Naive B cell (primary cell): ENCODE results near the gene MAGEA9. TPM values are rescaled to one million over a fixed set of nuclear protein-coding genes. Genes with fewer than 3 reads are reported as not detected.
"Not testable (repeated sequence)": the region's sequence is repeated elsewhere in the genome, so short reads cannot be mapped to it uniquely, and the experiment has no call there.

Source experiments
- ATAC-seq, 2 donors: fragments of 150-1000 bp; cut with Tn5 transposase; 2 replicates each; pipeline ENCODE4 v1.10.0; 2021; ENCODE audit warnings: low read depth in 2 of 2, mild to moderate bottlenecking in 2 of 2, moderate library complexity in 2 of 2
- DNase-seq: peaks from one replicate; pipeline ENCODE4 v3.0.0; 2022
- H3K27ac Mint-ChIP-seq, 6 donors: one replicate each; pipeline ENCODE4 v1.8.0; 2020 to 2022; ENCODE audit warnings: mild to moderate bottlenecking in 6 of 6, mixed read lengths in 6 of 6, moderate library complexity in 5 of 6, inconsistent platforms in 2 of 6
- H3K27me3 Mint-ChIP-seq, 3 donors: one replicate each; pipeline ENCODE4 v1.8.0; 2021 to 2022; ENCODE audit warnings: mixed read lengths in 3 of 3, mild to moderate bottlenecking in 1 of 3
- H3K36me3 Mint-ChIP-seq, 2 donors: one replicate each; pipeline ENCODE4 v1.8.0; 2020 to 2022; ENCODE audit warnings: mixed read lengths in 2 of 2, inconsistent platforms in 1 of 2, mild to moderate bottlenecking in 1 of 2
- H3K4me1 Mint-ChIP-seq, 3 donors: one replicate each; pipeline ENCODE4 v1.8.0; 2020 to 2022; ENCODE audit warnings: mixed read lengths in 3 of 3, inconsistent platforms in 1 of 3, mild to moderate bottlenecking in 1 of 3, moderate library complexity in 1 of 3
- H3K4me3 Mint-ChIP-seq, 8 donors: one replicate each; pipeline ENCODE4 v1.8.0; 2020 to 2022; ENCODE audit warnings: mild to moderate bottlenecking in 8 of 8, mixed read lengths in 8 of 8, moderate library complexity in 8 of 8, inconsistent platforms in 2 of 8
- H3K9me3 Mint-ChIP-seq, 7 donors: one replicate each; pipeline ENCODE4 v1.8.0; 2020 to 2022; ENCODE audit warnings: mixed read lengths in 7 of 7, mild to moderate bottlenecking in 5 of 7, inconsistent platforms in 2 of 7, moderate library complexity in 1 of 7
- polyA plus RNA-seq, 6 donors: library from polyadenylated mRNA; unstranded; fragments of 300-500 nt; fragmentation: Illumina TruSeq; gene quantifications; one replicate each; pipeline ENCODE4 v1.2.3, GENCODE V29; 2021; ENCODE audit warnings: low read depth in 6 of 6

Gene MAGEA9
- polyA plus RNA-seq, 6 donors from 2014 or later = not detected

- not testable (repeated sequence) for H3K4me1 Mint-ChIP-seq, H3K9me3 Mint-ChIP-seq, H3K27me3 Mint-ChIP-seq, H3K27ac Mint-ChIP-seq, H3K4me3 Mint-ChIP-seq, DNase-seq, ATAC-seq, H3K36me3 Mint-ChIP-seq
Observed at GRCh38 chrX:149773768-149774167, 8.0 kb upstream of the MAGEA9 start, which contains the start of gene HSFX1. Gene HSFX1, plus strand, starts transcription at chrX:149774068. Its CDS starts 614 bp downstream, at chrX:149774682.

- H3K4me1 Mint-ChIP-seq, H3K36me3 Mint-ChIP-seq, H3K9me3 Mint-ChIP-seq, ATAC-seq, H3K27me3 Mint-ChIP-seq, DNase-seq, H3K4me3 Mint-ChIP-seq, H3K27ac Mint-ChIP-seq: not testable (repeated sequence)
Observed at GRCh38 chrX:149777999-149778398, 3.7 kb upstream of the MAGEA9 start.

GRCh38 chrX:149795531-149795930 lies 13.8 kb downstream of the MAGEA9 start:
- not testable (repeated sequence) for H3K36me3 Mint-ChIP-seq, H3K9me3 Mint-ChIP-seq, DNase-seq, H3K4me1 Mint-ChIP-seq, H3K27me3 Mint-ChIP-seq, ATAC-seq, H3K4me3 Mint-ChIP-seq, H3K27ac Mint-ChIP-seq

GRCh38 chrX:149799095-149799714 lies 17.5 kb downstream of the MAGEA9 start:
- H3K4me3 Mint-ChIP-seq = no peak overlapping the region
- H3K27me3 Mint-ChIP-seq = peaks cover 0 to 3% (median 0%) of the 10 kb centered on the region in 3 donors
- DNase-seq = no peak
- H3K27ac Mint-ChIP-seq = peak overlapping the region in 2 of 6 donors; percentile 5 to 13
- H3K9me3 Mint-ChIP-seq = no peaks in the 10 kb centered on the region
- no peak for ATAC-seq
- H3K4me1 Mint-ChIP-seq = peaks cover 0 to 8% (median 6%) of the 10 kb centered on the region in 3 donors
- H3K36me3 Mint-ChIP-seq = no peaks in the 10 kb centered on the region

- H3K36me3 Mint-ChIP-seq = no peaks in the 10 kb centered on the region
- no peaks in the 10 kb centered on the region for H3K9me3 Mint-ChIP-seq
- DNase-seq (no peak), ATAC-seq (no peak)
- H3K4me1 Mint-ChIP-seq = peaks cover 0 to 8% (median 6%) of the 10 kb centered on the region in 3 donors
- no peak overlapping the region for H3K4me3 Mint-ChIP-seq
- H3K27ac Mint-ChIP-seq = no peak overlapping the region
- peaks cover 0 to 3% (median 0%) of the 10 kb centered on the region in 3 donors for H3K27me3 Mint-ChIP-seq
Observed at GRCh38 chrX:149799938-149800337, 18.2 kb downstream of the MAGEA9 start.

GRCh38 chrX:149803458-149804062 lies 21.8 kb downstream of the MAGEA9 start:
- ATAC-seq (no peak), DNase-seq (no peak)
- H3K27me3 Mint-ChIP-seq = peaks cover 0 to 3% (median 0%) of the 10 kb centered on the region in 3 donors
- H3K4me3 Mint-ChIP-seq = no peak overlapping the region
- H3K27ac Mint-ChIP-seq = no peak overlapping the region
- H3K9me3 Mint-ChIP-seq = no peaks in the 10 kb centered on the region
- H3K36me3 Mint-ChIP-seq = no peaks in the 10 kb centered on the region
- peaks cover 0 to 6% (median 0%) of the 10 kb centered on the region in 3 donors for H3K4me1 Mint-ChIP-seq

GRCh38 chrX:149804102-149804501 lies 22.4 kb downstream of the MAGEA9 start:
- DNase-seq (no peak), ATAC-seq (no peak)
- H3K36me3 Mint-ChIP-seq = no peaks in the 10 kb centered on the region
- H3K27me3 Mint-ChIP-seq = peaks cover 0 to 3% (median 0%) of the 10 kb centered on the region in 3 donors
- no peak overlapping the region for H3K27ac Mint-ChIP-seq
- H3K4me3 Mint-ChIP-seq = no peak overlapping the region
- peaks cover 0 to 5% (median 0%) of the 10 kb centered on the region in 3 donors for H3K4me1 Mint-ChIP-seq
- no peaks in the 10 kb centered on the region for H3K9me3 Mint-ChIP-seq

- Mint-ChIP-seq H3K36me3 (no peaks in the 10 kb centered on the region), H3K27ac (no peak overlapping the region), H3K4me1 (no peaks in the 10 kb centered on the region), H3K4me3 (no peak overlapping the region), H3K9me3 (no peaks in the 10 kb centered on the region), H3K27me3 (peaks cover 0 to 8% (median 3%) of the 10 kb centered on the region in 3 donors)
- ATAC-seq (no peak), DNase-seq (no peak)
Observed at GRCh38 chrX:149807747-149808458, 26.2 kb downstream of the MAGEA9 start.

- peaks cover 10 to 22% (median 11%) of the 10 kb centered on the region in 3 donors for H3K27me3 Mint-ChIP-seq
- ATAC-seq = no peak
- H3K4me1 Mint-ChIP-seq = no peaks in the 10 kb centered on the region
- no peak overlapping the region for H3K4me3 Mint-ChIP-seq
- no peak for DNase-seq
- H3K9me3 Mint-ChIP-seq = peaks cover 0 to 8% (median 4%) of the 10 kb centered on the region in 7 donors
- peaks cover 0 to 5% of the 10 kb centered on the region in 2 donors for H3K36me3 Mint-ChIP-seq
- no peak overlapping the region for H3K27ac Mint-ChIP-seq
Observed at GRCh38 chrX:149818652-149819051, 36.9 kb downstream of the MAGEA9 start.

- Mint-ChIP-seq H3K4me3 (no peak overlapping the region), H3K9me3 (peaks cover 0 to 8% (median 4%) of the 10 kb centered on the region in 7 donors), H3K36me3 (peaks cover 0 to 5% of the 10 kb centered on the region in 2 donors), H3K27ac (no peak overlapping the region), H3K4me1 (no peaks in the 10 kb centered on the region), H3K27me3 (peaks cover 10 to 23% (median 11%) of the 10 kb centered on the region in 3 donors)
- DNase-seq = no peak
- no peak for ATAC-seq
Observed at GRCh38 chrX:149819371-149819770, 37.6 kb downstream of the MAGEA9 start.

GRCh38 chrX:149825424-149825823 lies 43.7 kb downstream of the MAGEA9 start:
- no peak for DNase-seq
- H3K4me1 Mint-ChIP-seq = peaks cover 4 to 21% (median 11%) of the 10 kb centered on the region in 3 donors
- peak overlapping the region in 1 of 6 donors; percentile 33 for H3K27ac Mint-ChIP-seq
- H3K9me3 Mint-ChIP-seq = peaks cover 0 to 4% (median 0%) of the 10 kb centered on the region in 7 donors
- H3K27me3 Mint-ChIP-seq = peaks cover 10 to 48% (median 35%) of the 10 kb centered on the region in 3 donors
- no peak for ATAC-seq
- no peaks in the 10 kb centered on the region for H3K36me3 Mint-ChIP-seq
- no peak overlapping the region for H3K4me3 Mint-ChIP-seq

- peaks cover 0 to 2% (median 0%) of the 10 kb centered on the region in 7 donors for H3K9me3 Mint-ChIP-seq
- no peak for ATAC-seq
- DNase-seq = no peak
- no peaks in the 10 kb centered on the region for H3K36me3 Mint-ChIP-seq
- peak overlapping the region in 1 of 6 donors; percentile 83 for H3K27ac Mint-ChIP-seq
- peaks cover 2 to 39% (median 32%) of the 10 kb centered on the region in 3 donors for H3K27me3 Mint-ChIP-seq
- H3K4me3 Mint-ChIP-seq = no peak overlapping the region
- peaks cover 8 to 24% (median 16%) of the 10 kb centered on the region in 3 donors for H3K4me1 Mint-ChIP-seq
Observed at GRCh38 chrX:149827254-149827653, 45.5 kb downstream of the MAGEA9 start.

- peaks cover 0 to 29% (median 23%) of the 10 kb centered on the region in 3 donors for H3K27me3 Mint-ChIP-seq
- no peaks in the 10 kb centered on the region for H3K36me3 Mint-ChIP-seq
- H3K4me3 Mint-ChIP-seq = peak overlapping the region; percentile 69 to 92 (median 80)
- peaks cover 0 to 2% (median 0%) of the 10 kb centered on the region in 7 donors for H3K9me3 Mint-ChIP-seq
- peak overlapping the region in 3 of 6 donors; percentile 5 to 95 (median 15) for H3K27ac Mint-ChIP-seq
- ATAC-seq (peak; percentile 42 to 58), DNase-seq (no peak)
- peaks cover 8 to 24% (median 16%) of the 10 kb centered on the region in 3 donors for H3K4me1 Mint-ChIP-seq
Observed at GRCh38 chrX:149829751-149830191, 48.0 kb downstream of the MAGEA9 start.
